Transverse colon (tissue), 4 donors: ENCODE data around the gene SERPINH1.

Experiments
- EP300 ChIP-seq: sonication (generic); formaldehyde crosslinking; IDR thresholded peaks from one replicate; pipeline ENCODE4 v1.6.1; 2017; ENCODE audit warnings: antibody characterized with exemption, low read depth
- POLR2A ChIP-seq: fragments of 450-650 bp; IDR thresholded peaks from one replicate; pipeline ENCODE4 v1.6.1; 2016; ENCODE audit warnings: antibody characterized with exemption, mild to moderate bottlenecking, moderate library complexity
- POLR2AphosphoS5 ChIP-seq, 3 donors: sonication (generic); formaldehyde crosslinking; IDR thresholded peaks; one replicate each; pipeline ENCODE4 v1.6.1; 2016; ENCODE audit warnings: antibody characterized with exemption in 3 of 3
- TF ChIP-seq, protein P1 (sequence below), 5 experiments: fragments of 200-600 bp in 3 of 5; fragments of 450-650 bp in 2 of 5; sonication (generic) in 3 of 5; IDR thresholded peaks; 1 replicate in 2 of 5; 2 replicates in 3 of 5; pipeline ENCODE4 v1.5.1; 2016 to 2017; ENCODE audit warnings: antibody characterized with exemption in 5 of 5, inconsistent platforms in 3 of 5, mild to moderate bottlenecking in 2 of 5, moderate library complexity in 1 of 5

DNA sequence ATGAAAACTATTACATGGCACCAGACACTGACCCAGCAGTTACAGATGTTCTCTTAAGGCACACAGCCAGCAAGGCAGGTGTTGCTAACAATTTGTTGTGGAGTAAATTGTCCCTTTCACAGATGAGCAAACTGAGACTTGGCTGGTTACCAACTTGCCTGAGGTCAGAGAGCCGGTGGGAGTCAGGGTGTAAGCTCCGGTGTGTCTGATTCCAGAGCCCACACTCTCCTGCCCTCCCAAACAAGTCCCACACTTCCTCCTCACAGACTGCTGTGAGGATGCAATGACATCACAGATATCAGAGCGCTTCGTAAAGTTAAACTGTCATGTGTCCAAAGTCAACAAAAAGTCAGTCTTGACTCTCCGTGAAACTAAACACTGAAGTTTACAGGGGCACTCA is 48.8 kb upstream of the SERPINH1 start:
- TF ChIP-seq POLR2A (no peak), POLR2AphosphoS5 (IDR thresholded peaks at IDR 0.05) (no peak), EP300 (no peak)
- TF ChIP-seq, protein P1, sequence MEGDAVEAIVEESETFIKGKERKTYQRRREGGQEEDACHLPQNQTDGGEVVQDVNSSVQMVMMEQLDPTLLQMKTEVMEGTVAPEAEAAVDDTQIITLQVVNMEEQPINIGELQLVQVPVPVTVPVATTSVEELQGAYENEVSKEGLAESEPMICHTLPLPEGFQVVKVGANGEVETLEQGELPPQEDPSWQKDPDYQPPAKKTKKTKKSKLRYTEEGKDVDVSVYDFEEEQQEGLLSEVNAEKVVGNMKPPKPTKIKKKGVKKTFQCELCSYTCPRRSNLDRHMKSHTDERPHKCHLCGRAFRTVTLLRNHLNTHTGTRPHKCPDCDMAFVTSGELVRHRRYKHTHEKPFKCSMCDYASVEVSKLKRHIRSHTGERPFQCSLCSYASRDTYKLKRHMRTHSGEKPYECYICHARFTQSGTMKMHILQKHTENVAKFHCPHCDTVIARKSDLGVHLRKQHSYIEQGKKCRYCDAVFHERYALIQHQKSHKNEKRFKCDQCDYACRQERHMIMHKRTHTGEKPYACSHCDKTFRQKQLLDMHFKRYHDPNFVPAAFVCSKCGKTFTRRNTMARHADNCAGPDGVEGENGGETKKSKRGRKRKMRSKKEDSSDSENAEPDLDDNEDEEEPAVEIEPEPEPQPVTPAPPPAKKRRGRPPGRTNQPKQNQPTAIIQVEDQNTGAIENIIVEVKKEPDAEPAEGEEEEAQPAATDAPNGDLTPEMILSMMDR (IDR thresholded peaks at IDR 0.05), result no peak
